Thyroid gland (tissue), 4 donors: ENCODE results near the gene DNAH11.

Experiments
- CTCF ChIP-seq, 6 experiments: fragments of 200-600 bp in 3 of 6; fragments of 450-650 bp in 3 of 6; sonication (generic) in 3 of 6; IDR thresholded peaks; one replicate each; pipeline ENCODE4 v1.5.1; 2016 to 2019; ENCODE audit warnings: antibody characterized with exemption in 6 of 6, mild to moderate bottlenecking in 2 of 6, inconsistent platforms in 1 of 6, moderate library complexity in 1 of 6
- POLR2A ChIP-seq, 2 donors: fragments of 450-650 bp; IDR thresholded peaks; one replicate each; pipeline ENCODE4 v1.6.1; 2017; ENCODE audit warnings: antibody characterized with exemption in 2 of 2, mild to moderate bottlenecking in 2 of 2, moderate library complexity in 1 of 2

GRCh38 chr7:21758286-21758685, 215.4 kb downstream of the DNAH11 start:
- TF ChIP-seq CTCF (IDR thresholded peaks at IDR 0.05), result no peak
- no peak for TF ChIP-seq POLR2A (IDR thresholded peaks at IDR 0.05)
